HUES6 (cell line): ENCODE measurements around the gene ZMIZ1.

Source experiments
- H3K27ac ChIP-seq: 2 replicates; pipeline ENCODE4 v1.7.0; 2013; ENCODE audit warnings: low read depth, mild to moderate bottlenecking, low read length, inconsistent platforms
- H3K27me3 ChIP-seq: 2 replicates; pipeline ENCODE4 v1.6.1; 2013; ENCODE audit warnings: low read length; ENCODE audit not compliant: control insufficient read depth, insufficient read depth
- H3K36me3 ChIP-seq: 2 replicates; pipeline ENCODE4 v1.6.1; 2013; ENCODE audit warnings: low read length; ENCODE audit not compliant: control insufficient read depth, insufficient read depth
- H3K4me1 ChIP-seq: 2 replicates; pipeline ENCODE4 v1.6.1; 2013; ENCODE audit warnings: low read length; ENCODE audit not compliant: control insufficient read depth, insufficient read depth
- H3K4me3 ChIP-seq: 2 replicates; pipeline ENCODE4 v1.5.1; 2013; ENCODE audit warnings: low read depth, low read length
- H3K9ac ChIP-seq: one replicate; pipeline ENCODE4 v1.6.1; 2013; ENCODE audit warnings: mild to moderate bottlenecking, low read length
- H3K9me3 ChIP-seq: 2 replicates; pipeline ENCODE4 v1.6.1; 2013; ENCODE audit warnings: low read depth, low read length; ENCODE audit not compliant: control insufficient read depth, insufficient read depth

The ZMIZ1 gene

GRCh38 chr10:79361726-79362397 is 293.1 kb downstream of the ZMIZ1 start:
- Histone ChIP-seq H3K9me3 (peaks cover 3% of the 10 kb centered on the region; the same call in 1 of the 2 replicates), H3K4me1 (no peaks in the 10 kb centered on the region), H3K27me3 (no peaks in the 10 kb centered on the region), H3K36me3 (no peaks in the 10 kb centered on the region), H3K4me3 (no peak overlapping the region), H3K9ac (no peak overlapping the region), H3K27ac (no peak overlapping the region)
